Retinal pigment epithelial cell (primary cell): ENCODE data around the gene SETD3.
"Not testable (repeated sequence)": the region's sequence is repeated elsewhere in the genome, so short reads cannot be mapped to it uniquely, and the experiment has no call there.

ENCODE experiments used
- DNase-seq: peaks from one replicate; pipeline ENCODE4 v3.0.0-alpha.2; 2010; ENCODE audit warnings: low read depth
- H3K4me3 ChIP-seq: 2 replicates; pipeline ENCODE4 v1.5.1; 2011; ENCODE audit warnings: mild to moderate bottlenecking, low read length, control low read depth, moderate library complexity
- TF ChIP-seq, protein P1 (sequence below): conservative IDR thresholded peaks from 2 replicates; pipeline ENCODE4 v1.5.1; 2011; ENCODE audit warnings: low read depth, low read length, control low read depth, inconsistent platforms

Gene SETD3

DNA sequence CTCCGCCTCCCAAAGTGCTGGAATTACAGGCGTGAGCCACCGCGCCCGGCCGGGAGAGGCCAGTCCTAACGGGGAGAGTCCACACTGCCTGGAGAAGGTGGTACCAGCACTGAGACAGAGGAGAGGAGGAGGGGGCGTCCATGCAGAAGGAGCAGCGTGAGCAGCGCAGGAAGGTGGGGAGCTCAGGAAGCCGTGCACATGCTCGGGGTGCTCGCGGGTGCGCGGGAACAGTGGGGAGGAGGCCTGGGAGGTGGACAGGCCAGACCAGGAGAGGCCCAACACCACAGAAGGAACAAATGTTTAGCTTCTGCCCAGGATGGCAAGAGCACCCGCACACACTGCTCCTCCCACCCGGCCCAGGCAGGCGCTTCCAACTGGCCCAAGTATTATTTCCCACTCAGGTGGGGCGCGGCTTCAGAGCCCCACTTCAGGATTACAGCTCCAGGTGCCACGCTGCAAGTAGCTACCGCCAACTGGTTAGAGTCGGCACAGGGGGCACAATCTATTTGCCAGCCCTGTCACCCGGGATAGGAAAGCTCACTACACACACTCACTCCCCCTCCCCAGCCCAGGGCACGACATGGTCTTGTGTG is 127.9 kb downstream of the SETD3 start:
- no peak overlapping the region for H3K4me3 ChIP-seq
- TF ChIP-seq, protein P1, sequence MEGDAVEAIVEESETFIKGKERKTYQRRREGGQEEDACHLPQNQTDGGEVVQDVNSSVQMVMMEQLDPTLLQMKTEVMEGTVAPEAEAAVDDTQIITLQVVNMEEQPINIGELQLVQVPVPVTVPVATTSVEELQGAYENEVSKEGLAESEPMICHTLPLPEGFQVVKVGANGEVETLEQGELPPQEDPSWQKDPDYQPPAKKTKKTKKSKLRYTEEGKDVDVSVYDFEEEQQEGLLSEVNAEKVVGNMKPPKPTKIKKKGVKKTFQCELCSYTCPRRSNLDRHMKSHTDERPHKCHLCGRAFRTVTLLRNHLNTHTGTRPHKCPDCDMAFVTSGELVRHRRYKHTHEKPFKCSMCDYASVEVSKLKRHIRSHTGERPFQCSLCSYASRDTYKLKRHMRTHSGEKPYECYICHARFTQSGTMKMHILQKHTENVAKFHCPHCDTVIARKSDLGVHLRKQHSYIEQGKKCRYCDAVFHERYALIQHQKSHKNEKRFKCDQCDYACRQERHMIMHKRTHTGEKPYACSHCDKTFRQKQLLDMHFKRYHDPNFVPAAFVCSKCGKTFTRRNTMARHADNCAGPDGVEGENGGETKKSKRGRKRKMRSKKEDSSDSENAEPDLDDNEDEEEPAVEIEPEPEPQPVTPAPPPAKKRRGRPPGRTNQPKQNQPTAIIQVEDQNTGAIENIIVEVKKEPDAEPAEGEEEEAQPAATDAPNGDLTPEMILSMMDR = no peak
- DNase-seq = no peak

DNA sequence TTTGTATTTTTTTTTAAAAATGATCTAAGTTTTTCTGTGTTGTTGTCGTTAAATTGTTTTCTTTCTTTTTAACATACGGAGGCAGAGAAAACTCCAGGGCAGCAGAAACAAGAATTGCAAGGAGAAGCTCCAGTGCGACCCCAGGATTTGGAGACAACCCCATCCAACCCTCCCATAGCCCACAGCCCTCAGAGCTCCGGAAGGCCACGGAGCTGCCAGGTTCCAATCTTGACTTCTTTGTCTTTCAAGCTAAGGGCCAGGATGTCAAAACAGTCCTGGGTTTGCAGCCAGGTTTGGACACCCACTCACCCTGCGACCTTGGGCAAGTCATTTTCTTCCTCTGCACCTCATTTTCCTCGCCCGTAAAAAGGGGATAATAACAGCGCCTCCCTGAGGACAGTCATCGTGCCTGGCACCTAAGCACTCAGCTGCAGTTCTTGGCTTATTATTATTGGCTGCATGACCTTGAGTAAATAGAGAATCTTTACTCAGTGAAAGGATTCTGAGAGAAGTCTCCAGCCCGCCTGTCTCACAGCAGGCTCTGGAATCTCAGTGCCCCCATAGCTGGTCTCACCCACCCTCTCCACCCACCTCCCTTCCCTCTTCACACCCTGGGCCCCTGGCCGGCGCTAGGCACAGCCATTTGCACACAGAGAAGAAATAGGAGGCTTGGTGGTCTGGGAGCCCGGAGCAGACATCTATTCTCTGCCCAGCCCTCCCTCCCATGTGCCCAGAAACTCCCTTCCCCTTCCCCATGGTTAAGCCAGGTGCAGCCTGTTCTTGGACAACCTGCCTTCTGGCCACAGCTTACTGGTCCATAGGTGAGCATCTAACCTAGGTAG is 129.3 kb downstream of the SETD3 start:
- no peak for DNase-seq
- no peak overlapping the region for H3K4me3 ChIP-seq
- TF ChIP-seq, protein P1 = no peak

DNA sequence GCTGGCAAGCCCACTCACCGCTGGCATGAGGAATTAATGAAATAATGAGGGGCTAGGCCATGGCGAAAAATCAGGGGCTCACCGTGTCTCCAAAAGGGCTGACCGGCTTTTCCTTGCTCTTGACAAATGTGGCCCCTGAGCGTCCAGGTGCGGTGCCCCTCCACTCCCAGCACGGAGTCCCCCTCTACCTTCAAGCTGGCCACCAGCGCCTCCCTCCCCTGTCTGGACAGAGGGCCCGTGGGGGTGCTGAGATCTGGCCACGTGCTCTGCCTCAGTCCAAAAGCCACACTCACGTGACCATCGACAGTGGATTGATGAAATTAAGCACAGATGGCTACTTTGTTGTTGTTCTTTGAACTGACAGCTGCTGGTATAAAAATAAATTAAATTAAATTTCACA is 129.9 kb downstream of the SETD3 start:
- DNase-seq = no peak
- H3K4me3 ChIP-seq = no peak overlapping the region
- TF ChIP-seq, protein P1 = no peak

DNA sequence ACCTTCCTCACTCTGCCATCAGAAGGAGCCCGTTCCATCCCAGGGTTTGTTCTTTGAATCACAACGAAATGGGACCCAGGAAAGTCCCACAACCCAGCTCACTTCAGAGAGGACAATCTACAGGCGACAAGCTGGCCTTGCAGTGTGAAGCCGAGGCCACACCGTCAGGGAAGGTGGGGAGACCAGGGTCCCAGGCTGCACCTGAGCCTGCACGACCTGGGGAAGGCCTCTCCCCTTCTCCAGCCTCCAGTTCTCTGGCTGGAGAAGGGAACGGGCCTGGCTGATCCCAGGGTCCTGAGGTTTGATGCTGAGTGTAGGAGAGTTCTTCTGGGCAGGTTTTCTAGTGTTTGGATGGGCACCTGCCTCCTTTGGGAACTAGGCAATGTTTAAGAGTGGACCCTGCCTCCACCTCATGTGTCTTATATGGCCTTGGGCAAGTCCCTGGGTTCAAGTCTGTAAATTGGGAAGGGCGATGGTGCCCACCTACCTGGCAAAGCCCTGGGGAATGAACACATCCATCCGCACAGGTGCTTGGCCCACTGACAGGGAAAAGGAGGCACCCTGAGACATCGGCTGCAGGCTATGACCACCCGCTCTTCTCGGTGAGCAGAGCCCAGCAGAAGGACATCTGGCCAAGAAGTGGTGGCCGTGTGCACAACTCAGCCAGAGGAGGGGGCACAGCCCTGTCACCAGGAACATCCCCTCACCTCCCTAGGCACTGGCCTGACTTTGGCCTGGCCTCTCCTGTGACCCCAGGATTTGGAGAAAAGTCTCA is 130.8 kb downstream of the SETD3 start:
- no peak for DNase-seq
- TF ChIP-seq, protein P1 = no peak
- no peak overlapping the region for H3K4me3 ChIP-seq

DNA sequence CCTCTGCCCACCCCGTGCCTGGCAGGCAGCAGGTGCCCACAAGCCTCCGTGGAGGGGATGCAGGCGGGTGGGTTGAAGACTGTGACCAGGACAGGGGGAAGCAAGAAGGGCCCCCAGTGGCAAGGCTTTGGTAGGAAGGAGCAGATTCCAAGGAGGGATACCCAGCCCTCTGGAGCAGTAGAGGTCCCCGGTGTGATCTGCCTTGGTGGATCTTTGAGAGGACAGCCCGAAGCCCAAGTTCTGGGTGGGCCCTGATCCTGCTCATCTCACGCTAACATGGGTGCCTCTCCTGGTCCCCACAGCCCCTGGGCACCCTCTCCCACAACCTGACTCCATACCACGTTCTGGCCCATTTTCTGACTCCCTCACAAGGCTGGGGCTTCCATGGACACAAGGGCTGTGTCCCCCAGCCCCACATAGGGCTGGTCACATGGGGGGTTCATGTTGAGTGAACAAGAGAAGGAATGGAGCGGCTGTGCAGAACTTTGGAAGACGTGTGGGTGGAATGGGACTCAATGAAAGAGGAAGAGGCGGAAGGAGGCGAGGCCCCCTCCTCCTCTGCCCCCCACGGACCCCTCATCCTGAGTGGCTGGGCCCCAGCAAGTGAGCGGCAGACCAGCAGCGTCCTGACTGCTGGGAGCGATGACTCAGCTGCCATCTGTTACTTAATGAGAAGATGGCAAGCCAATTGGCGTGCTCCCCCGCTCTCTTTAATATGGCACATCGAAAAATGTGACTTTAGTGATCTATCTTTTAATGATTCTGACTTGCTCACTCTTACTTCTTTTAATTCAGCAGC is 131.6 kb downstream of the SETD3 start:
- no peak for DNase-seq
- H3K4me3 ChIP-seq = no peak overlapping the region
- TF ChIP-seq, protein P1 = no peak

DNA sequence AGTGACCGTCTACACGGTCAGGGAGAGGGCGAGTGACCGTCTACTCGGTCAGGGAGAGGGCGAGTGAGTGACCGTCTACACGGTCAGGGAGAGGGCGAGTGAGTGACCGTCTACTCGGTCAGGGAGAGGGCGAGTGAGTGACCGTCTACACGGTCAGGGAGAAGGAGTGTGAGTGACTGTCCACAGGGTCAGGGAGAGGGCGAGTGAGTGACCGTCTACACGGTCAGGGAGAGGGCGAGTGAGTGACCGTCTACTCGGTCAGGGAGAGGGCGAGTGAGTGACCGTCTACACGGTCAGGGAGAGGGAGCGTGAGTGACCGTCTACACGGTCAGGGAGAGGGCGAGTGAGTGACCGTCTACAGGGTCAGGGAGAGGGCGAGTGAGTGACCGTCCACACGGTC is 132.4 kb downstream of the SETD3 start:
- DNase-seq, H3K4me3 ChIP-seq: not testable (repeated sequence)
